ENCODE results near the gene TEAD1.

DNA sequence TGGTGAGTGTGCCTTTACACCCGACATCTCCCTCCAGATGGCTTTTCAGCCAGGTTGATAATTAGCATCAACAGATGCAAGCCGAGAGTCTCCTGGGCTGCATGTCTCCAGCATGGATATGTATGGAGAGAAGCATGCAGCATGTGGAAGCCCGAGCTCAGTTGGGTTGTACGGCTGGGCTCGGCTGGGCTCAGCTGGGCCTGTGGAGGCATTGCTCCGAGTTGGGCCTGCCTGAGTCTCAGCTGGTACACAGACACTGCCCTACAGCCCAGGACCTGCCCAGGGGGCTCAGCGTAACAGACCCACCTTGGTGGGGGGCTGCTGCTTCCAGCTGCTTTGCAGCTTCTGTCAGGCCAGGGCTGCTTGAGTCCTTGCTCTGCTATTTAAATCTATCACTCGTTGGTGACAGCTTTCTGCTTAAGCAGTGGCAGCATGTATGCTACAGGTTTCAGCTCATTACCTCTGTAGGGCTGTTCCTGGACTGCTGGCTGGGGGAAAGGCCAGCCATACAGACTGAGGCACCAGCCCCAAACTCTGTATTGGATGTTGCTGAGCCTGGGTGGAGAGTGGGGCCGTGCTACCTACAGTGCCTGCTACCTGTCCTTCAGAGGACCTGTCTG lies 115.5 kb downstream of the TEAD1 start:
- TF ChIP-seq, protein P1, sequence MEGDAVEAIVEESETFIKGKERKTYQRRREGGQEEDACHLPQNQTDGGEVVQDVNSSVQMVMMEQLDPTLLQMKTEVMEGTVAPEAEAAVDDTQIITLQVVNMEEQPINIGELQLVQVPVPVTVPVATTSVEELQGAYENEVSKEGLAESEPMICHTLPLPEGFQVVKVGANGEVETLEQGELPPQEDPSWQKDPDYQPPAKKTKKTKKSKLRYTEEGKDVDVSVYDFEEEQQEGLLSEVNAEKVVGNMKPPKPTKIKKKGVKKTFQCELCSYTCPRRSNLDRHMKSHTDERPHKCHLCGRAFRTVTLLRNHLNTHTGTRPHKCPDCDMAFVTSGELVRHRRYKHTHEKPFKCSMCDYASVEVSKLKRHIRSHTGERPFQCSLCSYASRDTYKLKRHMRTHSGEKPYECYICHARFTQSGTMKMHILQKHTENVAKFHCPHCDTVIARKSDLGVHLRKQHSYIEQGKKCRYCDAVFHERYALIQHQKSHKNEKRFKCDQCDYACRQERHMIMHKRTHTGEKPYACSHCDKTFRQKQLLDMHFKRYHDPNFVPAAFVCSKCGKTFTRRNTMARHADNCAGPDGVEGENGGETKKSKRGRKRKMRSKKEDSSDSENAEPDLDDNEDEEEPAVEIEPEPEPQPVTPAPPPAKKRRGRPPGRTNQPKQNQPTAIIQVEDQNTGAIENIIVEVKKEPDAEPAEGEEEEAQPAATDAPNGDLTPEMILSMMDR (IDR thresholded peaks at IDR 0.05) = no peak
- TF ChIP-seq POLR2AphosphoS5 (IDR thresholded peaks at IDR 0.05; ENCODE audit: low read depth, low read length) (no peak), REST (IDR thresholded peaks at IDR 0.05; ENCODE audit: insufficient read depth in 1 of 2, low read depth in 2 of 2, low read length in 1 of 2) (no peak)
